ENCODE measurements around the gene MAP2K5.

MAP2K5 gene

DNA sequence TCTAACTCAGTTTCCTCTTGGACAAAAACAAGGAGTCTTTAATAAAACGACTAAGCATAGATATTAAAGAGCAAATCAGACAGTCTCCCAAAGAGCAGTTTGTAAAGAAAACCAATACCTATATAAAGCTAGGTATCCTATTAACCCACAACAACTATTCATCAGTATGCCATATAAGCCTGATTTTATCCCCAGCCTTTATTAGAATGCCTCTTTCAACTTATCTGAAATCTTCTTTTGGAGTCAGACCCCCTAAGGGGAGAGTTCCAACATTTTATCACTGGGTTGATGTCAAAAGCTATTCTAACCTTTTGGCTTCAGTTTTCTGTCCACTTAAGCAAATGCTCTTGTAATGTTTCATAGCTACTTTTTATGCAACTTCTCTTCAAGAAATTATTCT is 17.8 kb downstream of the MAP2K5 start:
- DNase-seq: no peak

DNA sequence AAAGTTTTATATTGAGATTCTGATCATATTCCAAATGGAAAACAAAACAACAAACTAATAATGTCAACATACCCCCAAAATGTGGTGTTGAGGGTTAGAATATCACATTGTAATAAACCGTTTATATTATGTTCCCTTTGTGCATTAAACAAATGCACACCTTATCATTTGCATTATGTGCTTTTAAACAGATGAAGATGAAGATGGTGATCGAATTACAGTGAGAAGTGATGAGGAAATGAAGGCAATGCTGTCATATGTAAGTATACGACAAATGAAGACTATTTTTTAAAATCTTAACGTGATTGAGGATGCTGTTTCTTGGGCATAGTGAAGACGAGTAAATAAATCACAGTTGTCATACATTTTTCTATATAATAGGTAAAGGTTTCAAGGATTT is 20.6 kb downstream of the MAP2K5 start:
- DNase-seq: no peak

DNA sequence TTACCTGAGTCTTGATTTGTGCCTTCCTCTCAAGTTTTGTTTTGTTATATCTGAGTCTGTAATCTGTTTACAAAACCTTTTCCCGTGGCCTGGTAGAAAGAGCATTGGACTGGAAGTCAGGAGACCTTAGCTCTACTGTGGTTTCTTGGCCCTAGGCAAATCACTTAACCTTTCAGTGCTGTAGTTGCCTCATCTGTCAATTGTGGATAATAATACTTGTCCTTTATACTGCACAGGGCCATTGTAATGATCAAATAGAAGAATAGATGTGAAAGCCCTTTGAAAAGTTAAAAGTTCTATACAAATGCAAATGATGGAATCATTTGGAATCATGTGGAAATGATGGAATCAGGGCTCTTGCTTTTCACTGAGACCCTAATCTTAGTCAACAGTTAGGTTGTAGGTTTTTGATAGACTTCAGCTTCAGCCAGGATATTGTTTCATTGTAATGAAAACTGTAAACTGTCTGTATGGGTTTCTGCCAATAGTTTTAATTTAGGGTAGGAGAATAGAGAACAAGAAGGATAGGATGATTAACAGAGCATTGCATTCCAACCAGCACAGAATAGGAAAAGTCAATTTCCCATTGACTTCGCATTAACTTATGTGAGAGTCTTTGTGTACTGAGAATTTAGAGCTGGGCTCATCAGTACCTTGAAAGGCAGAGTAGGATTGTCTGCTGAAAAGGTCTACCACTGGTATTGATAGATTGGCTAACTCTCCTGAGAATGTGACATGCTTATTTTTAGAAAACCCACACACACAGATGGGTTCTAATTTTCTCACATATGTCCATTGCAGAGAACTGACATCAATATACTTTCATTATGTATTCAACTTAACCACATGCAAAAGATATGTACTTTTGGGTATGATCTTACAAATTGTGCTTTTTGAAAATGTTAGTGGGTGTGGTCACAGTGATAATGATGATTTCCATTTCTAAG is 21.8 kb downstream of the MAP2K5 start:
- no peak for DNase-seq

DNA sequence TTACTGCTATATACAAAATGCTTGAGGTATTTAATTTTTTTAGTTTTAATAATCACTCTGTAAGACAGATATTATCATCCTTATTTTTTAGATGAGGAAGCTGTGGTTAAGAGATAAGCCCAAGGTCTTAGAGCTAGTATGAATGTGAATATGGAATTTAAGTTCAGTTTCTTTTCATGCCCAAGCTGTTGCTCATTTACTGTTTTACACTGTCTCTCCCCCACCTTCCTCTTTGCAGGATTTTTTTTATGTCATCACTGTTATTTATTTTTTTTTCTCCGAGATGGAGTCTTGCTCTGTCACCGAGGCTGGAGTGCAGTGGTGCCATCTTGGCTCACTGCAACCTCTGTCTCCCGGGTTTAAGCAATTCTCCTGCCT is 22.5 kb downstream of the MAP2K5 start:
- DNase-seq: no peak

DNA sequence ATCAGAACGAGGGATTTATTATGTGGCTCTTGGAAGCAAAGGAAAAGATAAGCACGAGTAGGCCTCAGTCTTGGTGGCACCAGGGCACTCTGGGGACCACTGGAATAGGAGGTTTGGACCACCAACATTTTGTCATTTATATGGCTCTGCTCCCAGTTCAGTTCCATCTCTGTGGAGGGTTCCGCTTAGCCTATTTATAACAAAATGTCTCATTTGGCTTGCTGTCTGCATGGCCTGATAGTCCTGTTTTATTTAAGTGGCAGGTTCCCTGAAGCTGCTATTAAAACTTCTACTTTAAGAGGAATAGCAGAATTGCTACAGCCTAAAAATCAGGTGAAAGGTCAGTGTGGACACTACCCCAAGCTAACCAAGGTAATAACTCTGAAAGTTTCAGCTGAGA is 27.2 kb downstream of the MAP2K5 start:
- DNase-seq: no peak

DNA sequence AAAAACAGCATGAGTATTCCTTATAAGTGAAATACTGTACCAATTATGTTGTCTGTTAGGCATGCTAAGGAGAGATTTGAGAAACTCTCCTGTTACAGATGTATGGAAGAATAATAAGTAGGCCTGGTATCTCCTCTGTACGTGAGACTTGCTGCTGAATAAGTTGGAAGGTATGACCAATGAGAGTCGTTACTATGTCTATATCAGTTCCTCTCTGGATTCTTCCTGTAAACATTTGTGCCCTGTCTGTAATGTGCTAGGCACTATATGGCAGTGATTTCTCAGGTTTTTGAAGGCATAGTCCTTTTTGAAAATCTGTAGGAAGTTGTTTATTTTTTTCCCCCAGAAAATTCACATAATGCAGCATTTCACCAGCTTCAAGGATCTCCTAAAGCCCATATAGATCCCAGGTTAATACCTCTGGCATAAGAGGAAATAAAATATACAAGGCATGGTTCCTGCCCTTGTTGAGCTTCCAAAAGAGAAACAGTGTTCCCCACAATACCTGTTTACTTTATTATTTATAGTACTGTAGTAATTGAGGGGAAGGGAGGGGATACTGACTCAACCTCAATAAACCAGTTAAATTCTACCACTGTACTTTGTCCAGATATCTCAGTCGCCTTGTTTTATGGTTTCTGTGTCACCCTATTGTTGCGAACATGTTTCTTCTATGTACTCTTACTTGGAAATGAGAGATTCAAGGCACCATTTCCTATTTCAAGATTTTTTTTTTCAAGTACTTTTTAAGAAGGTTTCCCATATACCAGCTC is 28.6 kb downstream of the MAP2K5 start:
- DNase-seq: no peak

DNA sequence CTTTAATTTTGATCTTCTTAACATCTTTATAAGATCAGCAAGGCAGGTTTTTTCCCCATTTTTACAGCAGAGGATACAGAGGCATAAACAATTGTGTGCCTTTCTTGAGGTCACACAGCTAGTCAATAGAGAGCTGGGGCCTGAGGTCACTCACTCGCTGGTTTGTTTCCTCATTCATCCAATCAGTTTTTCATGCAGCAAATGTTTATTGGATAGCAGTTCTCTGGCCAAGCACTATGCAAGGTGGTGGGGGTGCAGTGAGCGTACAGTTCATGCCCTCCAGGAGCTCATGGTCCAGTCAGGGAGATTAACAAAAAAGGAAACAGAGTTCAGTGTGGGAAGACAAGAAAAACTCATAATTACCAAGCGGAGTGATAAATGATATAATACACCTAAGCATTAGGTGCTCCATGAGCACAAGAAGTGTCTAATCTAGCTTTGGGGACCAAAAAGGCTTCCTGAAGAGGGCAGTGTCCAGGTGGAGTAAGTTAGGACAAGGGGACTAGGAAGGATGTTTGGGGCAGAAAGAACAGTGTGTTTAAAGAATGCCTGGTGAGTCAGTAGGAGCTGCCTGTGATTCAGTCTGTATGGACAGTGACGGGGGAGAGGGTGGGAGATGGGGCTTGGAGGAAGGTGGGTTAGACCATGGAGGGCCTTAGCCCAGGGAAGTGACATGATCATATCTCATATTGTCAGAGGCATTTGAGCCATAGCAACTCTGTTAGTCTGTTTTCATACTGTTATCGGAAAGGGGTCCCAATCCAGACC is 29.3 kb downstream of the MAP2K5 start:
- no peak for DNase-seq

DNA sequence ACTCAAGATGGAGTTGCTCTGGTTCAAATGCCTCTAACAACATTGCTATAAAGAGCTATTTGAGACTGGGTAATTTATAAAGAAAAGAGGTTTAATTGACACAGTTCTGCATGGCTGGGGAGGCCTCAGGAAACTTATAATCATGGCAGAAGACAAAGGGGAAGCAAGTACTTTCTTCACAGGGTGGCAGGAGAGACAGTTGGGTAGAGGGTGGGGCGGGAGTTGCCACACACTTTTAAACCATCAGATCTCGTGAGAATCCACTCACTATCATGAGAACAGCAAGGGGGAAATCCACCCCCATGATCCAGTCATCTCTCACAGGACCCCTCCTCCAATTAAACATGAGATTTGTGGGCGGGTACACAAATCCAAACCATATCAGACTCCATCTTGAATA is 30.7 kb downstream of the MAP2K5 start:
- DNase-seq: no peak

DNA sequence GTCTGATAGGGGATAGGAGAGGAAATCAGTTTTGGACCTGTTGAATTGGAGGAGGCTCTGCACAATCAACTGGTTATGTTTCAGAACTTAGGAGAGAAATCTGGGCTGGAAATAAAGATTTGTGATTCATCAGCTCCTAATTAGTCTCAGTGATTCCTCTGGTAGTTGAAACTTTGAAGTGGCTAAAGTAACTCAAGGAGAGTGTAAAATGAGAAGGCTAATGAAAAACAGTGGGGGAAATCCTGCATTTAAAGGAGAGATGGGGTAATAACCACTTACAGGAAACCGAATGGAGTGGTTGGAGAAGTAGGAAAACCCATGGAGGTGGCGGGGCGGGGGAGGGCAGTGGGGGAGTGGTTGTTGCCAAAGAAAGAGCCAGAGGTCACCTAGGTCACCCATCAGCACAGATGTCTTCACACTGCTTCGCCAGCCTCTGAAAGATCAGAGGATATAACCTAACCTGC is 32.6 kb downstream of the MAP2K5 start:
- no peak for DNase-seq

DNA sequence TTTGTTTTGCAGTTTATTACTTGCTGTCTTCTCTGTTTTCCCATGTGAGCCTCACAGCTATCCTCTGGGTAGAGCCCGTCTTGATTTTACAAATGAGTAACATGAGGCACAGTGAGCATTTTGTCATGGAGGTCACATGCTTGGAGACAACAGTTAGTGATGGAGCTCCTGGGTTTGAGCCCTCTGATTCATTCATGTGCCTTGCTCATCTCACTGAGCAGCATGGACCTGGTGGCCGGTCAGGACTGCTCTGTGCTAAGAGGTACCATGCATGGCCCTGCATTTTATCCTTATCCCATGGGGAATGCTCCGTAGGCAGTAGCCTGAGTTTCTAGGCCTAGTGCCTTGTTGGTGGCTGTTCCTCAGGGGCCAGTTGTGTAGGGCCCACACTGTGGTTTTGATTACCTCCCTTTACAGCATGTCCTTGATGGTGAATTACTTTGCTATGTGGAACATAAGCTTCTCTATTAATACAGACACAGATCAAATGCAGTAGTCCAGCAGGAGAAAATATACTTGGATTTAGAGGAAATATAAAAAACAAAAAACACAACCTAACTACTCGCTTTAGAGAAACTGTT is 35.6 kb downstream of the MAP2K5 start:
- DNase-seq: no peak

DNA sequence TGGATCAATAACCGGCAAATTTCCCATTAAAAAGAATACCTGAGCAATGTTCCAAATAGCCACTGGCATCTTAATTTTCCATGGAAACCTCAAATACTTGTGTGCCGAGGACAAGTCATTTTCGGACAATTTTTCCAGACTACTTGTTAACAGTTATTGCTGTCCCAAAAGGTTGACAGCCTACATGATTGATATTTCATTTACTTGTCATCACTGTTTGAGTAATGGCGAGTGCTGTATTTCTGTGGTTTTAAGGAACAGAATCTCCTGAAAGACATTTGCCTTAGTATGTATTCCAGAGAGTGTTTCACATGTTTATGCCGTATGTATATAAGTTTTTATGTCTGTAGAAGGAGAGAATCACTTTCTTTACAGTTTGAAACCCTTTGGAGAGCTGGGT is 36.7 kb downstream of the MAP2K5 start:
- no peak for DNase-seq

DNA sequence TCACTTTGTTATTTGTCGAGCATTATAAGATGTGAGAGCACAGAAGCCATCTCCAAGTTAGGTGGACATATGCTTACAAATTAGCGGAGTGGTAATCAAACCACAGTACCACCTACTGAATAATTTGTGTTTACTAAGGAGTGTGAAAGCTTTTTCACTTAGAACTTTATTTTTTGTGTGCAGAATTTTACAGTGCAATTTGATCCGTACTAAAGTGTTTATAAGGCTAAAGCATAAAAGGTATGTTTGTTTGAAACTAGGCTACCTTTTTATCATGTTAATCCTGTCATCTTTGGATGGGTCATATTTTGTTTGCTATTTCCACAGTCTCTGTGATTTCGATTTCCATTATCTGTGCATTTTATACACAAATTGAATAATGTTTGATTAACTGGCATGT is 37.5 kb downstream of the MAP2K5 start:
- DNase-seq: no peak

DNA sequence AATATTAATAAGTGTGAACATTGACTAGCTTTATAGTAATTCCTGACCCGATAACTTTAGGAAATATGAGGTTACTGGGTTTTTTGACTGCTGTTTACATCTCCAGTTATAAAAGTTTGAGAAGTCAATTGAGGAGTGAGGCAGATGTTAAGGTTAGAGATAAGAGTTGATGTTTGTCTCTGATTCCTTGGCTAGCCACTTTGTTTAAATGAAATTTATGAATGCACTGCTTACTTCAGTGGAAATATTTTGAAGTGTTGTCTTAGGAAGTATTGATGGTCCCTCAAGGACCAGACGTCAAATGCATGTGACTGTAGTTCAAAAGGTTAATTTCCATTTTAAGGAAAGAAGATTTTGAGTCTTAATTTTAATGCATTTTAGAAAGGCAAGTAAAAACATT is 41.7 kb downstream of the MAP2K5 start:
- DNase-seq: no peak

DNA sequence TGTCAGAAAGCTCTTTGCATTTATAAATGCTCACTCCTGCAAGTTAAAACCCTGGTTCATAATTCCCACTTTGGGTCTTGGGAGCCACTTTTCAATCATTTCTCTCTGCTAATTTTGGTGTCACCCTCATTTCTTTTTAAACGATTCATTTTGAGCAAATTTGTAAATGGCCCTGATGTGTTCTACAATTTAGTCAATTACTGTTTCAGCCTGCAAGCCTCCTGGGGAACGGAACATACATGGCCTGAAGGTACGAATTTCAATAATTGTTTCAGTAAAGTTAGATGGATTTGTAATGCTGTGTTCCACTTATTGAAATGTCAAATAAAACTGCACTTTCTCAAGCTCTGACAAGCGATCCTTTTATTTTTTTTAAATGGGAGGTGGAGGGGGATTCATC is 43.2 kb downstream of the MAP2K5 start:
- DNase-seq: no peak

DNA sequence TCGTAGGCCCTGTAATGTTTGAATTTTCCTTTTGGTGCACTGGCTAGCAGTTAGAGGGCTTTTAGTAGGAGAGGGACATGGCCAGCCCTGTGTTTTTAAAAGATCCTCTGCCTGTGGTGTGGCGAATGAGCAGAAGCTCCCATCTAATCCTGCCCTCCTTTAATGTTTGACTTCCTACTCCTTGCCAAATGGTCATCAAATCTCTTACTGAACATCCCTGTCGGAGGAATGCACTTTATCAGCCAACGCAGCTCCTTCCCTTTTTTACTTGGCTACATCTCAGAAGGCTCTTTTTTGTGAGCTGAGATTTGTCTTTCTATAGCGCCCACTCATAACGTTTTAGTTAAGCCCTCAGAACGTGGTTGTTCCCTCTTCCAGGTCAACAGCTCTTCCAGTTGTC is 44.8 kb downstream of the MAP2K5 start:
- no peak for DNase-seq

DNA sequence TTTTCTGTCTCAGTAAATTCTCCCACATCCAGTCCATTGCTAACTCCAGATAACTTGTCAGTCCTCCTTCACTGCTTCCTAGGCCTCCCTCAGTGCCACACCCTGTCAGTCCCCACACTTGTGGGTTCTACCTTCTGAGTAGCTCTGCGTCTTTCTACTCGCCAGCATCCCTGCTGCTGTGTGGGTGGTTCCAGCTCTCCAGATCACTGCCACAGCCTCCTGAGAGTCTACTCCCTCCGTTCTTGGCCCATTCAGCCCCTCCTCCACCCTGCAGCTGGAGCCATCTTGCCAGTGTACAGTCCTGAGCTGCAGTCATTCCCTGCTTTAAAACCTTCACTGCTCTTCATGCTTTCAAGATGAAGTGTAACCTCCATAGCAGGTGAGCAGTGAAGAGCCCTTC is 45.3 kb downstream of the MAP2K5 start:
- no peak for DNase-seq

DNA sequence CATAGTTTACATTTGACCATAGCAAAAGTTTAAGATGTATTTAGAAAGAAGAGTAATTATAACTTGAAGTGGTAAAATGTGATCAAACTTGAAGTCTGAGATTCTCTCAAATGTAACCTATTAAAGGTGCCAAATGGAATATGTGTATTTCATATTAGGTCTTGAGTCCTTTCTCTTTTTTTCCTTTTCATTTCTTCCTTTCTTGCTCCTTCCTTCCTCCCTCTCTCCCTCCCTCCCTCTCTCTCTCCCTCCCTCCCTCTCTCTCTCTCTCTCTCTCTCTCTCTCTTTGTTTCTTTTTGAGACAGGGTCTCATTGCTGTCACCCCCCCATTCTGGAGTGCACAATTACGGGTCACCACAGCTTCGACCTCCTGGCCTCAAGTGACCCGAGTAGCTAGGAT is 47.7 kb downstream of the MAP2K5 start:
- DNase-seq: no peak

DNA sequence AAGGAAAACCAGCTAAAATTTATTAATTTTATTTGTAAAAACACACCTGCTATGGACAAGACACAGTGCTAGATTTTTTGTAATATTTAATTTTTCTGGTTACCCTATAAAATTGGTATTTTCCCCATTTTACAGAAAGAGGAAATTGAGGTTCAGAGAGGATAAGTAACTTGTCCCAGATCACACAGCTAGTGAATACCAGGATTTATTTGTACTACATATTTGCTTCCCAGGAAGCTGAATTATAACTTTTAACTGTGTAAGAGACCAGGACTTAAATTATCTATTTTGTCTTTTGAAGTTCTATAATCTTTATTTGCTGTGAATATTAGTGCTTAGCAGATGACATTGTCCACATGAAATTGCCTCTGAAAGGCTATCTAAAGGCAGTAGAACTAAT is 49.7 kb downstream of the MAP2K5 start:
- DNase-seq: no peak

DNA sequence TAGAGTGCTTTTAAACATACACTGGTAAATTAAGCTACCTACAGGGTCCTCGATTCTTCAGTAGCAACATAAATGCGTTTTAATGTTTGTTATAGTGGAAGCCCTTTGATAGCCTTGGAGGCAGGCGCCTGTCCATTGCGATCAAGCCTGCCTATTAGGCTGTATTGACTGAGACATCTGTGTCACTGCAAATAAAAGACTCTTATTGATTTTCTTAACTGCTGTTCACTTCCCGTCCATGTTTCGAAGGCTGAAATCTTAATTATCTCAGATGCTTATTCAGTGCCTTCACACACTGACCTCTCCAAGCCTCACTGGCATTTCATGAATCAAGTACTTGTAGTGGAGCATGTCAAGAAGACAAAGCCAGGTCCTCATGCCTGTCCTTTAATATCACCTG is 51.1 kb downstream of the MAP2K5 start:
- DNase-seq: no peak

DNA sequence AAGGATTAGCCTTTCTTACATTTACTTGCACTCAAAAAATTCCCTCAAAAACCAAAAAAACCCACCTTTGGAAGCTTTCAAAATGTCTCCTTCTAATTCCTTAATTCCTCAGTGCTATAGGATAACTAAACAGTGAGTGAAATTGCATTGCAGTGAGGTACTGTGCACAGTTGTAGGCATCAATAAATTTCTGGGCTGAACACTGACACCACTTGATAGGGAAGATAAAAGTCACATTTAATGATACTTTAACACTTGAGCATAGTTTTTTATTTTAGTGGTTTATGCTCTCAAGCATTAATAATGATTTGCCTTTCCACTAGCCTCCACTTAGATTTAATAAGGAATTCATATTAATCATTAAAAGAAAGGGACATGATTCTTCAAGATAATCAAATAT is 52.3 kb downstream of the MAP2K5 start:
- DNase-seq: no peak

DNA sequence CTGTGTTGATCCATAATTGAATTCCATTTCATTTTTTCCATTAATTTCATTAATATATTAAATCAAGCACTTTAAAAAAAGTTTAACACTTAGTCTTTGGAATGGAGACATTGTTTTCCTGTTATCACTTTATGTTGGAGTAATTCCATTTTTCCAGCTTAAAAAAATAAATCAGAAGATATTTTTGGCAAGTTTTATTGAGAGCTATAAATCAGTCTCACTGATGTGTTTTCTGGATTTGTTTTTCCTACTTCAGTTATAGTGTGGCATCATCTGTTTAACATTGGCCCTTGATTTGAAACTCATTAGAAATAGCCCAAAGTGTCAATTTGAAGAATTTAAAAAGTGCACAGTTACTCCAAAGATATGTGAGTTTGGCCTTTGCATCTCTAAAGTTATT is 53.1 kb downstream of the MAP2K5 start:
- no peak for DNase-seq

DNA sequence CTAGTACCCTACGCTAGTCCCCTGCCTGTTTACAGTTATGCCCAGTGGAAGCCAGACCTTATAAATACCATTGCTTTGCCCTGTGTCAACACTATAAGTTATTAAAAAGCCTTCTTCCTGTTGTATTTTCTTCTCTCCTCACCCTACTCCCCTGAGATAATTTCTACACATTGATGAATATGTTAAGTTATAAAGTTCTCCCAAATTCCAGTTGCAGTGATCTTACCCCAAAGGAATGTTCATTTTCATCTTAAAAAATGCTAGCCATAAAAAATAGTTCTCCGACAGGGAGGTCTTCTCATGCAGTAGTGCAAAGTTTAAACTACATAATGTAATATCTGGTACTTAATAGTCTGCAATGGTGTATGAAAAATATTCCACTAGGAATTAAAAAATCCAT is 58.6 kb downstream of the MAP2K5 start:
- no peak for DNase-seq

DNA sequence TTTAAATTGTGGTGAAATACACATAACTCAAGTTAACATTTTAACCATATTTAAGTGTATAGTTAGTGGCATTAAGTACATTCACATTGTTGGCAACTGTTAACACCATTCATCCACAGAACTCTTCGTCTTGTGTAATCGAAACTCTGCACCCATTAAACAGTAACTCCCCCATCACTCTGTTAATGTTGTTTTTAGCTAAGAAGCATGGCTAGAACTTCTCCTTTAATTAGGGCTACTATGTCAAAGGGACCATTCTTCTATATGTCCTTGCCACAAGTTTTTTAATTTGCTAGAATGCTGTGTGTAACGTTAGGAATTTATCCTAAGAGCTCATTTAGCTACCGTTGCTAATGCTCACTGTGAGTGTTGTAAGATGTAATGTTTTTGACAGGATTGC is 60.6 kb downstream of the MAP2K5 start:
- no peak for DNase-seq
